Stomach (tissue), 9 donors: ENCODE data around the gene ANKRD30A. TPM values are rescaled to one million over a fixed set of nuclear protein-coding genes. Genes with fewer than 3 reads are reported as not detected.

Experiments
- DNase-seq, 2 donors: peaks; one replicate each; pipeline versions ENCODE4 v3.0.0 to v3.0.0-alpha.2; 2013 to 2019
- H3K27ac ChIP-seq, 5 donors: fragments of 200-600 bp in 4 of 5; sonication (generic) in 4 of 5; one replicate each; pipeline ENCODE4 v1.5.1; 2013 to 2019; ENCODE audit warnings: mild to moderate bottlenecking in 1 of 5, moderate library complexity in 1 of 5
- H3K27me3 ChIP-seq, 3 donors: fragments of 200-600 bp; sonication (generic); one replicate each; pipeline ENCODE4 v1.5.1; 2017 to 2019; ENCODE audit warnings: mixed run types in 1 of 3
- H3K36me3 ChIP-seq, 4 donors: fragments of 200-600 bp; sonication (generic); 1 replicate in 3 of 4; 2 replicates in 1 of 4; pipeline ENCODE4 v1.5.1; 2016 to 2019
- H3K4me1 ChIP-seq, 4 donors: fragments of 200-600 bp; sonication (generic); one replicate each; pipeline ENCODE4 v1.5.1; 2016 to 2019
- H3K4me3 ChIP-seq, 4 donors: fragments of 200-600 bp; sonication (generic) in 3 of 4; one replicate each; pipeline ENCODE4 v1.5.1; 2016 to 2019; ENCODE audit warnings: mild to moderate bottlenecking in 1 of 4
- H3K9me3 ChIP-seq, 4 donors: fragments of 200-600 bp; sonication (generic); one replicate each; pipeline ENCODE4 v1.5.1; 2016 to 2019
- CTCF ChIP-seq, 7 experiments: fragments of 450-650 bp in 4 of 7; fragments of 200-600 bp in 3 of 7; sonication (generic) in 3 of 7; IDR thresholded peaks; one replicate each; pipeline ENCODE4 v1.5.1; 2016 to 2019; ENCODE audit warnings: antibody characterized with exemption in 7 of 7, control low read depth in 2 of 7, mild to moderate bottlenecking in 1 of 7
- EP300 ChIP-seq: sonication (generic); formaldehyde crosslinking; IDR thresholded peaks from one replicate; pipeline ENCODE4 v1.6.1; 2017; ENCODE audit warnings: antibody characterized with exemption
- POLR2A ChIP-seq, 4 donors: fragments of 450-650 bp; IDR thresholded peaks; one replicate each; pipeline ENCODE4 v1.6.1; 2016; ENCODE audit warnings: antibody characterized with exemption in 4 of 4, control low read depth in 2 of 4, mild to moderate bottlenecking in 1 of 4, moderate library complexity in 1 of 4
- POLR2AphosphoS5 ChIP-seq, 3 donors: sonication (generic); formaldehyde crosslinking; IDR thresholded peaks; one replicate each; pipeline ENCODE4 v1.6.1; 2016; ENCODE audit warnings: antibody characterized with exemption in 3 of 3
- WGBS, 5 donors: extraction: QIAGEN DNeasy Blood & Tissue Kit in 3 of 5; methylation state at CpG; one replicate each; pipeline versions ENCODE4 v1.1.5 to v1.1.7; 2013 to 2018; 5-methylcytosine and 5-hydroxymethylcytosine counted together
- intact Hi-C: fragments of 100-400 bp; cut with DNase I; formaldehyde crosslinking; loops from one replicate; pipeline ENCODE4 v1.15.1; 2023; ENCODE audit warnings: low total_unique reads
- polyA plus RNA-seq, 3 donors: library from polyadenylated mRNA; stranded (reverse); fragments of 200-250 nt; gene quantifications; one replicate each; pipeline ENCODE4 v1.2.3, GENCODE V29; 2013
- small RNA-seq, 4 donors: library from RNA; depleted of rRNA; stranded (forward); fragments of <200 nt; gene quantifications; one replicate each; pipeline ENCODE3, GENCODE V24; 2016
- total RNA-seq, 5 donors: library from RNA; depleted of rRNA; stranded (reverse); fragments of >200 nt; gene quantifications; one replicate each; pipeline versions ENCODE4 v1.1.0 to v1.2.3, GENCODE V29; 2014 to 2016
- donor health status: healthy with polysubstance abuse.
- donor health status: Bipolar disorder and iron deficiency.
- donor health status: healthy.

The ANKRD30A gene
- total and polyA plus RNA-seq, 8 donors, result 0.18 TPM; not detected in 7

- H3K9me3 ChIP-seq, result peaks cover 0 to 40% (median 15%) of the 10 kb centered on the region in 4 donors
- H3K27ac ChIP-seq, result no peak overlapping the region
- no peaks in the 10 kb centered on the region for H3K27me3 ChIP-seq
- intact Hi-C loops, result no loop called here
- TF ChIP-seq EP300 (no peak), POLR2AphosphoS5 (IDR thresholded peaks at IDR 0.05) (no peak), POLR2A (IDR thresholded peaks at IDR 0.05) (no peak), CTCF (IDR thresholded peaks at IDR 0.05) (no peak)
- no peak overlapping the region for H3K4me3 ChIP-seq
- no peaks in the 10 kb centered on the region for H3K36me3 ChIP-seq
- H3K4me1 ChIP-seq, result no peaks in the 10 kb centered on the region
- DNase-seq, result no peak
- 44 to 60% (median 53%) methylated on average over 2 of the region's 2 CpGs for WGBS, 5 donors
Observed at GRCh38 chr10:37403776-37404175, 278.4 kb downstream of the ANKRD30A start.

Small RNA genes within 50 kb of the gene (small RNA-seq; reads per million reads assigned to genes)
- gene RF00019 (0 reads per million in 4 donors), gene RN7SL314P (0 reads per million in 4 donors), gene RNU6-811P (0 reads per million in 4 donors)
